ENCODE results near the gene TUBG2.

Gene TUBG2

DNA sequence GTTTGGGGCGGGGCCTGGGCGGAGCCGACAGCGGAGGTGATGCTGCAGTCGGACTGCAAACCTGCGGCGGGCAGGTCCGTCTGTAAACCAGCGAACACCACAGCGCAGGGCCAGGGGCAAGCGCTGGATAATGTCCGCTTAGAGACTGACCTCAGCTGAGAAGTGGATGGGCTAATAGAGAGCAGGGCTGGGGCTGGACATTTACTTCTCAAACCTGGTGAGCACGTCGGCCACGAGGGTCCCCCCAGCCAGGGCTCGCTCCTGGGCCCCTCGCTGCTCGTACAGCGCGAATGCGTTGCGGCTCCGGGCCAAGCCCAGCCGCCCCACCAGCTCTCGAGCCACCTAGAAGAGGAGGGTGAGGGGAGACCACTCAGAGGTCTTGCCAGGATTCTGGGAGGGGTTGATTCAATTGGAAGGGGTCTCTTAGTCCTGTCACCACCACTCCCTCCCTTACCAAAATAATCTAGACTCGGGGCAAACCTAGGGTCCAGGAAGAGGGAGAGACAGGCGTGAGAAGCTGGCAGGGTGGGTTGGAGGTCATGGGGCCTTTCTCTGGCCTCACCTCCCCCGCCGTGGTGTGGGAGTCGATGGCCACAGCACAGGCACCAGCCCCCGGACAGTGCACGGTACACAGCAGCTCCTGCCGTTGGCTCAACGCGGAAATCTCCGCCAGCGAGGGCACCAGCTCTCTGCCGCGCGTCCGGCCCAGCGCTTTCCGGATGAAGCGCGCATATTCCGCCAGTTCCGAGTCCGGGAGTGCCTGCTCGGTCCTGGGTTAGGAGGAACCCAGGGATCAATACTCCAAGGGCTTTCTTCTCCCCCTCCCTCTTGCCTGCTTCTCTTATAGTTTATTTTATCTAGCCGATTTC is 11.9 kb downstream of the TUBG2 start:
- DNase-seq (ENCODE audit: extremely low read depth, low read depth) = no peak
- TF ChIP-seq, protein P1, sequence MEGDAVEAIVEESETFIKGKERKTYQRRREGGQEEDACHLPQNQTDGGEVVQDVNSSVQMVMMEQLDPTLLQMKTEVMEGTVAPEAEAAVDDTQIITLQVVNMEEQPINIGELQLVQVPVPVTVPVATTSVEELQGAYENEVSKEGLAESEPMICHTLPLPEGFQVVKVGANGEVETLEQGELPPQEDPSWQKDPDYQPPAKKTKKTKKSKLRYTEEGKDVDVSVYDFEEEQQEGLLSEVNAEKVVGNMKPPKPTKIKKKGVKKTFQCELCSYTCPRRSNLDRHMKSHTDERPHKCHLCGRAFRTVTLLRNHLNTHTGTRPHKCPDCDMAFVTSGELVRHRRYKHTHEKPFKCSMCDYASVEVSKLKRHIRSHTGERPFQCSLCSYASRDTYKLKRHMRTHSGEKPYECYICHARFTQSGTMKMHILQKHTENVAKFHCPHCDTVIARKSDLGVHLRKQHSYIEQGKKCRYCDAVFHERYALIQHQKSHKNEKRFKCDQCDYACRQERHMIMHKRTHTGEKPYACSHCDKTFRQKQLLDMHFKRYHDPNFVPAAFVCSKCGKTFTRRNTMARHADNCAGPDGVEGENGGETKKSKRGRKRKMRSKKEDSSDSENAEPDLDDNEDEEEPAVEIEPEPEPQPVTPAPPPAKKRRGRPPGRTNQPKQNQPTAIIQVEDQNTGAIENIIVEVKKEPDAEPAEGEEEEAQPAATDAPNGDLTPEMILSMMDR (IDR thresholded peaks at IDR 0.05; ENCODE audit: low read depth, low read length) = no peak

GRCh38 chr17:42672038-42672437 is 13.0 kb downstream of the TUBG2 start:
- TF ChIP-seq, protein P1 (IDR thresholded peaks at IDR 0.05; ENCODE audit: low read depth, low read length) = no peak
- DNase-seq (ENCODE audit: extremely low read depth, low read depth) = no peak

- no peak for DNase-seq (ENCODE audit: extremely low read depth, low read depth)
- TF ChIP-seq, protein P1 (IDR thresholded peaks at IDR 0.05; ENCODE audit: low read depth, low read length) = no peak
Measured at GRCh38 chr17:42673266-42673884, 14.3 kb downstream of the TUBG2 start.

GRCh38 chr17:42673885-42674754 is 15.0 kb downstream of the TUBG2 start:
- DNase-seq (ENCODE audit: extremely low read depth, low read depth) = no peak
- TF ChIP-seq, protein P1 (IDR thresholded peaks at IDR 0.05; ENCODE audit: low read depth, low read length) = peak; percentile 66

DNA sequence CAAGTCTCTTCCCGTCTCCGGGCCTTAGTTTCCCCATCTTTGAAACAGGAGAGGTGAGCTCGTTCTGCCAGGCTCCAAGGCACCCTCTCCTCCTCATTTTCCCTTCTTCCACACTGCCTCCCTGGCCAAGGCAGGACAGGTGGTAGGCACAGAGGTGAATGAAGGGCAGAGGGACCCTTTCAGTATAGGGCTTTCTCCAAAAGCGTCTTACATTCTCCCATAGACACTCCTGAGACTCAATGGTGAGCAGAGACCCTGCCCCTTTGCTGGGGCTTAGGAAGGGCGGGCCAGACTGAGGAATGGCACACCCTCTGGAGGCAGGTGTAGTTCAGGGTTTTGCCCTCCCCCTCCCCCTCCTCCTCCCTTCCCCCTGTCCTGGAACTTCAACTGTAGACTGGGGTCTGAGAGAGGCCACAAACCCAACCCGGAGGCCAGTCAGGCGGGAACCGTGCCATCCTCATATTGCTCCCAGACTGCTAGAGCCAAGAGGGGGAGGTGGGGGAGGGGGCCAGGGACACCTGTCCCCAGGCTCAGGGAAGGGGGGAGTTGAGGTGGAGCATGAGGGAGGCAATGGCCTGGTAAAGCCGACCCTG is 15.8 kb downstream of the TUBG2 start:
- no peak for DNase-seq (ENCODE audit: extremely low read depth, low read depth)
- TF ChIP-seq, protein P1 (IDR thresholded peaks at IDR 0.05; ENCODE audit: low read depth, low read length) = no peak

- no peak for DNase-seq (ENCODE audit: extremely low read depth, low read depth)
- TF ChIP-seq, protein P1 (IDR thresholded peaks at IDR 0.05; ENCODE audit: low read depth, low read length) = no peak
Measured at GRCh38 chr17:42675348-42675964, 16.4 kb downstream of the TUBG2 start.

All from AG09319 (cell line).